H9 (cell line): ENCODE results near the gene WDR27. TPM values are rescaled to one million over a fixed set of nuclear protein-coding genes. Genes with fewer than 3 reads are reported as not detected.
"Not testable (repeated sequence)": the region's sequence is repeated elsewhere in the genome, so short reads cannot be mapped to it uniquely, and the experiment has no call there.

Experiments used
- DNase-seq: peaks from one replicate; pipeline ENCODE4 v3.0.0-alpha.2; 2017
- H2AFZ ChIP-seq: one replicate; pipeline ENCODE4 v1.6.1; 2013; ENCODE audit warnings: mild to moderate bottlenecking, low read length, control low read depth, moderate library complexity
- H2AK5ac ChIP-seq: 2 replicates; pipeline ENCODE4 v1.6.1; 2013; ENCODE audit warnings: low read length, control low read depth, mixed read lengths; ENCODE audit not compliant: insufficient read length
- H2BK120ac ChIP-seq: one replicate; pipeline ENCODE4 v1.6.1; 2013; ENCODE audit warnings: low read depth, mild to moderate bottlenecking, low read length, control low read depth, inconsistent platforms; ENCODE audit not compliant: poor library complexity, severe bottlenecking
- H2BK12ac ChIP-seq: 2 replicates; pipeline ENCODE4 v1.6.1; 2013; ENCODE audit warnings: low read length, control low read depth, mixed read lengths, low read depth; ENCODE audit not compliant: insufficient read length
- H2BK15ac ChIP-seq: 2 replicates; pipeline ENCODE4 v1.6.1; 2013; ENCODE audit warnings: low read depth, low read length, control low read depth
- H2BK20ac ChIP-seq: one replicate; pipeline ENCODE4 v1.6.1; 2013; ENCODE audit warnings: low read depth, mild to moderate bottlenecking, low read length, control low read depth, inconsistent platforms; ENCODE audit not compliant: poor library complexity, severe bottlenecking
- H2BK5ac ChIP-seq: 2 replicates; pipeline ENCODE4 v1.6.1; 2013; ENCODE audit warnings: low read length, control low read depth, mixed read lengths; ENCODE audit not compliant: insufficient read length
- H3K14ac ChIP-seq: 2 replicates; pipeline ENCODE4 v1.6.1; 2013; ENCODE audit warnings: low read length, control low read depth; ENCODE audit not compliant: insufficient read depth
- H3K18ac ChIP-seq: 2 replicates; pipeline ENCODE4 v1.6.1; 2013; ENCODE audit warnings: low read depth, mild to moderate bottlenecking, mixed read lengths, low read length, control low read depth; ENCODE audit not compliant: insufficient read length
- H3K23ac ChIP-seq: 2 replicates; pipeline ENCODE4 v1.6.1; 2013; ENCODE audit warnings: low read length, control low read depth, mixed read lengths, low read depth; ENCODE audit not compliant: insufficient read length
- H3K23me2 ChIP-seq: 2 replicates; pipeline ENCODE4 v1.6.1; 2013; ENCODE audit warnings: low read depth, mild to moderate bottlenecking, mixed read lengths, low read length, control low read depth; ENCODE audit not compliant: insufficient read length, poor library complexity, severe bottlenecking
- H3K27ac ChIP-seq: 2 replicates; pipeline ENCODE4 v1.5.1; 2013; ENCODE audit warnings: low read length, control low read depth, mixed read lengths, low read depth; ENCODE audit not compliant: insufficient read length
- H3K27me3 ChIP-seq: 2 replicates; pipeline ENCODE4 v1.6.1; 2013; ENCODE audit warnings: low read length, control low read depth, inconsistent platforms; ENCODE audit not compliant: insufficient read depth
- H3K4ac ChIP-seq: 2 replicates; pipeline ENCODE4 v1.6.1; 2013; ENCODE audit warnings: low read depth, mild to moderate bottlenecking, control low read depth, inconsistent platforms, low read length, moderate library complexity
- H3K4me1 ChIP-seq: 2 replicates; pipeline ENCODE4 v1.6.1; 2013; ENCODE audit warnings: low read length, control low read depth, inconsistent platforms; ENCODE audit not compliant: insufficient read depth
- H3K4me2 ChIP-seq: 2 replicates; pipeline ENCODE4 v1.6.1; 2013; ENCODE audit warnings: low read length, control low read depth, mixed read lengths; ENCODE audit not compliant: insufficient read length, insufficient read depth
- H3K56ac ChIP-seq: 2 replicates; pipeline ENCODE4 v1.6.1; 2013; ENCODE audit warnings: low read depth, mild to moderate bottlenecking, mixed read lengths, low read length, control low read depth; ENCODE audit not compliant: insufficient read length
- H3K79me1 ChIP-seq: 2 replicates; pipeline ENCODE4 v1.6.1; 2013; ENCODE audit warnings: low read depth, mild to moderate bottlenecking, moderate library complexity, low read length, control low read depth, inconsistent platforms; ENCODE audit not compliant: insufficient read depth, poor library complexity, severe bottlenecking
- H3K79me2 ChIP-seq: 2 replicates; pipeline ENCODE4 v1.6.1; 2013; ENCODE audit warnings: low read length, control low read depth, inconsistent platforms; ENCODE audit not compliant: insufficient read depth
- H3K9ac ChIP-seq: 2 replicates; pipeline ENCODE4 v1.6.1; 2013; ENCODE audit warnings: low read length, control low read depth, mixed read lengths; ENCODE audit not compliant: insufficient read length; ENCODE audit errors: extremely low read depth
- H3K9me3 ChIP-seq: one replicate; pipeline ENCODE4 v1.6.1; 2013; ENCODE audit warnings: low read depth, low read length, inconsistent platforms; ENCODE audit not compliant: control insufficient read depth
- H3T11ph ChIP-seq: one replicate; pipeline ENCODE4 v1.6.1; 2013; ENCODE audit warnings: mild to moderate bottlenecking, low read length, control low read depth, inconsistent platforms
- H4K20me1 ChIP-seq: one replicate; pipeline ENCODE4 v1.6.1; 2013; ENCODE audit not compliant: control insufficient read depth, insufficient read length, insufficient read depth
- H4K5ac ChIP-seq: 2 replicates; pipeline ENCODE4 v1.6.1; 2013; ENCODE audit warnings: low read depth, mild to moderate bottlenecking, mixed read lengths, low read length, control low read depth; ENCODE audit not compliant: insufficient read length
- H4K8ac ChIP-seq: replicated peaks from 2 replicates; pipeline ENCODE4 v1.6.1; 2013; ENCODE audit warnings: low read length, control low read depth, mixed read lengths, low read depth; ENCODE audit not compliant: insufficient read length
- H4K91ac ChIP-seq: 2 replicates; pipeline ENCODE4 v1.6.1; 2013; ENCODE audit warnings: low read depth, mild to moderate bottlenecking, moderate library complexity, mixed read lengths, low read length, control low read depth; ENCODE audit not compliant: insufficient read length
- H3K27ac Mint-ChIP-seq, 3 experiments: 2 replicates in 2 of 3; 3 replicates in 1 of 3; pipeline ENCODE4 v1.8.0; 2020 to 2021; ENCODE audit warnings: mixed read lengths in 3 of 3, mild to moderate bottlenecking in 1 of 3, moderate library complexity in 1 of 3
- H3K27me3 Mint-ChIP-seq: 2 replicates; pipeline ENCODE4 v1.8.0; 2021; ENCODE audit warnings: low read depth, mild to moderate bottlenecking, moderate library complexity, mixed read lengths
- H3K36me3 Mint-ChIP-seq, 3 experiments: 2 replicates in 2 of 3; 3 replicates in 1 of 3; pipeline ENCODE4 v1.8.0; 2020 to 2021; ENCODE audit warnings: low read depth in 3 of 3, mixed read lengths in 3 of 3; ENCODE audit not compliant: insufficient read depth in 1 of 3
- H3K4me1 Mint-ChIP-seq, 2 experiments: 2 replicates each; pipeline ENCODE4 v1.8.0; 2020; ENCODE audit warnings: mixed read lengths in 2 of 2
- H3K4me3 Mint-ChIP-seq, 2 experiments: 2 replicates in 1 of 2; 3 replicates in 1 of 2; pipeline ENCODE4 v1.8.0; 2020 to 2021; ENCODE audit warnings: mild to moderate bottlenecking in 2 of 2, mixed read lengths in 2 of 2, moderate library complexity in 1 of 2
- H3K9me3 Mint-ChIP-seq, 2 experiments: 2 replicates in 1 of 2; 3 replicates in 1 of 2; pipeline ENCODE4 v1.8.0; 2020; ENCODE audit warnings: mild to moderate bottlenecking in 2 of 2, mixed read lengths in 2 of 2, moderate library complexity in 1 of 2
- CTCF ChIP-seq: fragments of 200-600 bp; sonication (generic); conservative IDR thresholded peaks from 3 replicates; pipeline ENCODE4 v1.8.0; 2021; ENCODE audit warnings: antibody characterized with exemption, mild to moderate bottlenecking
- WGBS: extraction: QIAGEN DNeasy Blood & Tissue Kit; methylation state at CpG from one replicate; pipeline ENCODE4 v1.1.7; 2013; ENCODE audit warnings: missing lambda C conversion rate, low lambda C conversion rate, mixed read lengths; ENCODE audit not compliant: insufficient read length; ENCODE audit errors: extremely low coverage; 5-methylcytosine and 5-hydroxymethylcytosine counted together
- total RNA-seq: library from RNA; stranded (reverse); gene quantifications from 2 replicates; pipeline ENCODE4 v1.2.1, GENCODE V29; 2021

WDR27 gene
- total RNA-seq, 1 experiment from 2014 or later: 48.7 TPM

GRCh38 chr6:169646906-169647567 lies 54.8 kb downstream of the WDR27 start:
- no peaks in the 10 kb centered on the region for H3K27me3 ChIP-seq
- no peak overlapping the region for H2BK20ac ChIP-seq
- Mint-ChIP-seq H3K4me3 (no peak overlapping the region), H3K27ac (no peak overlapping the region), H3K4me1 (no peaks in the 10 kb centered on the region), H3K36me3 (peaks cover 9 to 30% (median 10%) of the 10 kb centered on the region in 3 experiments; a peak in 6 of 7 replicates), H3K9me3 (no peaks in the 10 kb centered on the region), H3K27me3 (no peaks in the 10 kb centered on the region)
- peak; percentile 19 for DNase-seq
- no peak overlapping the region for H4K91ac ChIP-seq
- no peak overlapping the region for H3K18ac ChIP-seq
- no peaks in the 10 kb centered on the region for H3K4me1 ChIP-seq
- no peak overlapping the region for H2BK15ac ChIP-seq
- no peak overlapping the region for H2AFZ ChIP-seq
- no peak overlapping the region for H2BK120ac ChIP-seq
- H4K8ac ChIP-seq: no peak overlapping the region
- H3K14ac ChIP-seq: no peak overlapping the region
- H2BK5ac ChIP-seq: no peak overlapping the region
- no peak overlapping the region for H3T11ph ChIP-seq
- H3K9ac ChIP-seq: no peak overlapping the region
- no peak overlapping the region for H3K4me2 ChIP-seq
- H3K79me1 ChIP-seq: no peaks in the 10 kb centered on the region
- H3K9me3 ChIP-seq: no peaks in the 10 kb centered on the region
- H3K27ac ChIP-seq: no peak overlapping the region
- no peak overlapping the region for H3K23ac ChIP-seq
- WGBS: no CpG with 5 or more reads among the region's 19 CpGs
- no peak overlapping the region for H3K56ac ChIP-seq
- H3K23me2 ChIP-seq: peaks cover 2% of the 10 kb centered on the region
- H2AK5ac ChIP-seq: no peak overlapping the region
- H4K5ac ChIP-seq: no peak overlapping the region
- H3K79me2 ChIP-seq: no peaks in the 10 kb centered on the region
- no peak overlapping the region for H2BK12ac ChIP-seq
- H4K20me1 ChIP-seq: no peaks in the 10 kb centered on the region
- no peak overlapping the region for H3K4ac ChIP-seq
- no peak for TF ChIP-seq CTCF

- not testable (repeated sequence) for H3K9me3 Mint-ChIP-seq, H3K27me3 Mint-ChIP-seq, H3K18ac ChIP-seq, H3K14ac ChIP-seq, H4K20me1 ChIP-seq, H4K5ac ChIP-seq, H3K27ac ChIP-seq, H2BK20ac ChIP-seq, H2BK15ac ChIP-seq, H3K23me2 ChIP-seq, H2AFZ ChIP-seq, H3K4me1 Mint-ChIP-seq, DNase-seq, H3K4me2 ChIP-seq, H4K8ac ChIP-seq, H3K9ac ChIP-seq, H3K4ac ChIP-seq, H2AK5ac ChIP-seq, H2BK120ac ChIP-seq, H3K9me3 ChIP-seq, H3K79me1 ChIP-seq, H4K91ac ChIP-seq, H3K27me3 ChIP-seq, H3K4me3 Mint-ChIP-seq, H2BK5ac ChIP-seq, H3K79me2 ChIP-seq, H3K23ac ChIP-seq, H3T11ph ChIP-seq, H3K4me1 ChIP-seq, H2BK12ac ChIP-seq, H3K27ac Mint-ChIP-seq, H3K56ac ChIP-seq
- no CpG with 5 or more reads among the region's 5 CpGs for WGBS
- peaks cover 3 to 22% (median 11%) of the 10 kb centered on the region in 3 experiments; a peak in 6 of 7 replicates for H3K36me3 Mint-ChIP-seq
These were observed 56.4 kb downstream of the WDR27 start for GRCh38 chr6:169645459-169645858.
